ENCODE results near the gene ANKMY1. TPM values are rescaled to one million over a fixed set of nuclear protein-coding genes. Genes with fewer than 3 reads are reported as not detected.
A peak's percentile ranks its signal among the peaks of the same experiment; 100 is the strongest.

ANKMY1 gene
- total RNA-seq, 4 donors from 2014 or later, result 18.0 to 22.7 (median 21.1) TPM

- 75 to 82% methylated on average over 10 of the region's 10 CpGs for WGBS, 2 donors
- DNase-seq (ENCODE audit: low spot score in 2 of 2), result no peak
- no peak for TF ChIP-seq POLR2A (IDR thresholded peaks at IDR 0.05)
- TF ChIP-seq, protein P1, sequence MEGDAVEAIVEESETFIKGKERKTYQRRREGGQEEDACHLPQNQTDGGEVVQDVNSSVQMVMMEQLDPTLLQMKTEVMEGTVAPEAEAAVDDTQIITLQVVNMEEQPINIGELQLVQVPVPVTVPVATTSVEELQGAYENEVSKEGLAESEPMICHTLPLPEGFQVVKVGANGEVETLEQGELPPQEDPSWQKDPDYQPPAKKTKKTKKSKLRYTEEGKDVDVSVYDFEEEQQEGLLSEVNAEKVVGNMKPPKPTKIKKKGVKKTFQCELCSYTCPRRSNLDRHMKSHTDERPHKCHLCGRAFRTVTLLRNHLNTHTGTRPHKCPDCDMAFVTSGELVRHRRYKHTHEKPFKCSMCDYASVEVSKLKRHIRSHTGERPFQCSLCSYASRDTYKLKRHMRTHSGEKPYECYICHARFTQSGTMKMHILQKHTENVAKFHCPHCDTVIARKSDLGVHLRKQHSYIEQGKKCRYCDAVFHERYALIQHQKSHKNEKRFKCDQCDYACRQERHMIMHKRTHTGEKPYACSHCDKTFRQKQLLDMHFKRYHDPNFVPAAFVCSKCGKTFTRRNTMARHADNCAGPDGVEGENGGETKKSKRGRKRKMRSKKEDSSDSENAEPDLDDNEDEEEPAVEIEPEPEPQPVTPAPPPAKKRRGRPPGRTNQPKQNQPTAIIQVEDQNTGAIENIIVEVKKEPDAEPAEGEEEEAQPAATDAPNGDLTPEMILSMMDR (IDR thresholded peaks at IDR 0.05), result no peak
- intact Hi-C loops (cut with DNase I; ENCODE audit: low total_unique reads), result no loop called here
- no peak overlapping the region for H3K4me3 ChIP-seq (ENCODE audit: low read depth, poor library complexity, severe bottlenecking)
Observed at GRCh38 chr2:240588006-240588655, 30.3 kb upstream of the ANKMY1 start.

DNA sequence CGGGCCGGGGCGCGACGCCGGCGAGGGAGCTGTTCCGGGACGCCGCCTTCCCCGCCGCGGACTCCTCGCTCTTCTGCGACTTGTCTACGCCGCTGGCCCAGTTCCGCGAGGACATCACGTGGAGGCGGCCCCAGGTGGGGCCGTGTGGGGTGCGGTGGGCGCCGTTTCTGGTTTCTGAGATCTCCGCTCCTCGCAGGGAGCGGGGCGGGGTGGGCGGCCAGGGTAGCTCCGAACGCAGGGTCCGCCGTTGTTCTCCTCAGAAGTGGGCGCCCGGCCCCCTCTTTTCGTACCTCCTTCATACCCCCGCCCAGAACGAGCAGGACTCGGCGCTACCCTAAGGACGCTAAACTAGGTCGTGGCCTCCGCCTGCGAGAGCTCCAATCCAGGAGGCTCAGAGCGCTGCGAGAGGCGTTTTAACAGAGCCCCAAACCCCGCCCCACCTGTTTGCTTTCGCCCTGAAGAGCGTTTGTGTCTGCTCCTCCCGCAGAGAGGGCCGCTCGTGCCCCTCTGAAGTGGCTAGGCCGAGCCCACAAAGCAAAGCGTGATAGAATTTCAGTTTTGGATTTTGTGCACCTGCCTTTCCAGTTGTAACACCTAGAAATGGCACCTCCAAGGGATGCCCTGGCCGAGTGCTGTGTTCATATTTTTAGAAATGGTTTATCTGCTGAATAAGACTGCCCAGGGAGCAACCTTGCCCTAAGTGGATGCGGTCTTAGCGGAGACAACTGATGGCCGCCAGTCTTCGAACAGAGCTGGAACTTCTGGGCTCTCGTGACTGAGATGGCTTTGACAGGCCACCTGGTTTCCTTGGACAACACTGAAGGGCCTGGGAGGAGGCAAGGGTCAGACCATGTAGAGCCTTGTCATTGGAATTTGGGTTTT is 29.4 kb upstream of the ANKMY1 start:
- peak overlapping the region; percentile 74 for H3K4me3 ChIP-seq (ENCODE audit: low read depth, poor library complexity, severe bottlenecking)
- intact Hi-C loops (cut with DNase I; ENCODE audit: low total_unique reads), result no loop called here
- no peak for DNase-seq (ENCODE audit: low spot score in 2 of 2)
- TF ChIP-seq, protein P1 (IDR thresholded peaks at IDR 0.05), result no peak
- TF ChIP-seq POLR2A (IDR thresholded peaks at IDR 0.05), result no peak
- WGBS, 2 donors, result 7 to 8% methylated on average over 25 to 27 of the region's 62 CpGs

DNA sequence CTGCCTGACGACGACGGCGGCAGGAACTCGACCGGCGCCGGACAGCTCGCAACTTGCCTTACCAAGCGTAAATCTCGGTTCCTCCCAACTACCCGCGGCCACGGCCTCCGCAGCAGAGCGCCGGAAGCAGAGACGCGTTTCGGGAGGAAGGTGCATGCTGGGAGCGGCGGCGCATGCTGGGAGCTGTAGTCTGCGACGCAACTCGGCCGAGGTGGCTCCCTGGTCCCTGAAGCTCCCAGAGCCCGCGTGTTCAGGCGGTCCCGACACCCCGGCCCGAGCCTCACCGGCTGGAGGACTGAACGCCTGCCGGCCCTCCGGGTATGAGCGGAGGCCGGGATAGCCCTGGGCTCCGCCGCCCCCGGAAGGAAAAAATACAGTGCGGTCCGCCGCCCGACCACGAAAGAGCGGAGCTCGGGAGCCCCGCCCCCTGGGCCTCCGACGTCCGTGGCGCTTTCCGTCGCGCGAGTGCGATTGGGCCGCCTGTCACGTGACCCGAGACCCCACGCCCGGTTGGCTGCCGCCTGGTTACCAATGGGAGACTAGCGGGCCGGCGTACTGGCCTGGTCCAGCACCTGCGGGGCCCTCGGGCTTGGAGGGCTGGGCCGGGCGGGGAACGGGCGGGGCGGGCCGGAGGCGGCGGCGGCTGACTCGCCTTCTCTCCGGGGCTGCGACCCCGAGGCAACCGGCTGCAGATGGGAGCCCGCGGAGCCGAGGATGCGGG is 28.6 kb upstream of the ANKMY1 start, which contains the start of gene CAPN10:
CAPN10 (plus strand) TSS at position 537 of the 721 bp plus-strand sequence; CDS start at position 715, 178 bp downstream.
- TF ChIP-seq POLR2A (IDR thresholded peaks at IDR 0.05), result no peak
- TF ChIP-seq, protein P1 (IDR thresholded peaks at IDR 0.05), result no peak
- DNase-seq (ENCODE audit: low spot score in 2 of 2), result peak; percentile 98 to 100
- intact Hi-C loops (cut with DNase I; ENCODE audit: low total_unique reads), result no loop called here
- peak within 1 kb of the TSS; percentile 74 for H3K4me3 ChIP-seq (ENCODE audit: low read depth, poor library complexity, severe bottlenecking)
- 1% methylated on average over 37 to 58 of the region's 88 CpGs for WGBS, 2 donors

DNA sequence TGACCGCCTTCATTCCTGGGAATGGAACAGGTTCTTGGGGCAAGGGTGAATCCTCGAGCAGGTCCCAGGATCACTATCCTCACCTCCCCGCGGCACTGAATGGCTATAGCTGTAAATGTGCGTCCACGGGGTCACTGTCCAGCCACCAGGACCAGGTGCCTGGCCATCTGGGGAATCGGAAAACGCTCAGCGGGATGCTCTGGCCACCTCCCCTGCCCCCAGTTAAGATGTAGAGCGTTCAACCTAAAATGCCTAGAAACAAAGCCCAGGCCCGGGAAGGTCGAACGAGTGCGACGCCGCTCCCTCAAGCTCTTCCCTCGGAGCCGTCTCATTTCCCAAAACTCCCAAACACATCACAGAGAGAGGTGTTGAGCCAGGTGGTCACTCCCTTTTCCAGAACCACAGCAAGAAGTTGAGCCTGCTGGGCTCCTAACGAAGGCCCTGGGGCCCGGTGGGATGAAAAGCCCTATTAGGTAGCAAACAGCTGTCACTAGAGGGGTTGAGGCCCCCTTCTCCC is 28.0 kb upstream of the ANKMY1 start:
- intact Hi-C loops (cut with DNase I; ENCODE audit: low total_unique reads), result no loop called here
- no peak for DNase-seq (ENCODE audit: low spot score in 2 of 2)
- TF ChIP-seq, protein P1 (IDR thresholded peaks at IDR 0.05), result no peak
- no peak for TF ChIP-seq POLR2A (IDR thresholded peaks at IDR 0.05)

DNA sequence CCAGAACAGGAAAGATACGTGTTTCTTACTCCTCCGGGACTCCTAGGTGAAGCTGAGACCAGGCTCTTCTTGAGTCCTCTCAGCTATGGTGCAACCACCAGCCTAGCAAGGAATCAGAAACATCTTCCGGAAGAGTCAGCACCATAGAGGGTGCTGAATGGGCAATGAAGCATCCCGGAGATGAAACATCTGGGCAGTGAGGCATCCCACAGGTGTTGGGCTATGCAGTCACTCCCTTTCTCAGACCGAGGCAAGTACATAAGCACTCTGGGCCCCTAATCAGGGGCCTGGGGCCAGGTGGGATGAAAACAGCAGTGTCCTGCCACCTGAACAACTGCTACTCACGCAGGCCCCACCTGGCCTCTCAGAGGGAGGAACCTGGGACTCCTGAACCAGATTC is 27.3 kb upstream of the ANKMY1 start:
- H3K4me3 ChIP-seq (ENCODE audit: low read depth, poor library complexity, severe bottlenecking), result no peak overlapping the region
- no peak for TF ChIP-seq POLR2A (IDR thresholded peaks at IDR 0.05)
- TF ChIP-seq, protein P1 (IDR thresholded peaks at IDR 0.05), result no peak
- intact Hi-C loops (cut with DNase I; ENCODE audit: low total_unique reads), result no loop called here
- DNase-seq (ENCODE audit: low spot score in 2 of 2), result no peak
- 77 to 78% methylated on average over 6 of the region's 6 CpGs for WGBS, 2 donors

More for the DNA sequence above, 28.0 kb upstream of the ANKMY1 start:
- WGBS, 2 donors, result 2 to 3% methylated on average over 18 to 20 of the region's 20 CpGs
- peak overlapping the region; percentile 74 for H3K4me3 ChIP-seq (ENCODE audit: low read depth, poor library complexity, severe bottlenecking)

All from lower leg skin (tissue), 4 donors.